ENCODE data around the gene SUCLG2.

SUCLG2 gene

GRCh38 chr3:67495751-67496150 lies 158.7 kb downstream of the SUCLG2 start:
- DNase-seq: no peak

- no peak for DNase-seq
Measured at GRCh38 chr3:67493808-67494207, 160.6 kb downstream of the SUCLG2 start.

GRCh38 chr3:67490658-67491057 lies 163.8 kb downstream of the SUCLG2 start:
- DNase-seq: no peak

- DNase-seq: no peak
Measured at GRCh38 chr3:67489816-67490215, 164.6 kb downstream of the SUCLG2 start.

GRCh38 chr3:67487564-67488114 lies 166.8 kb downstream of the SUCLG2 start:
- DNase-seq: no peak

- no peak for DNase-seq
Measured at GRCh38 chr3:67486883-67487282, 167.5 kb downstream of the SUCLG2 start.

- no peak for DNase-seq
Measured at GRCh38 chr3:67484085-67484484, 170.3 kb downstream of the SUCLG2 start.

GRCh38 chr3:67481126-67481525 lies 173.3 kb downstream of the SUCLG2 start:
- no peak for DNase-seq

GRCh38 chr3:67478423-67478822 lies 176.0 kb downstream of the SUCLG2 start:
- DNase-seq: no peak

- no peak for DNase-seq
Measured at GRCh38 chr3:67474311-67474710, 180.1 kb downstream of the SUCLG2 start.

- no peak for DNase-seq
Measured at GRCh38 chr3:67472674-67473201, 181.7 kb downstream of the SUCLG2 start.

GRCh38 chr3:67470207-67470606 lies 184.2 kb downstream of the SUCLG2 start:
- DNase-seq: no peak

- DNase-seq: no peak
Measured at GRCh38 chr3:67468511-67468910, 185.9 kb downstream of the SUCLG2 start.

- DNase-seq: no peak
Measured at GRCh38 chr3:67463656-67464055, 190.8 kb downstream of the SUCLG2 start.

GRCh38 chr3:67462187-67462586 lies 192.2 kb downstream of the SUCLG2 start:
- no peak for DNase-seq

- no peak for DNase-seq
Measured at GRCh38 chr3:67461667-67462142, 192.7 kb downstream of the SUCLG2 start.

- DNase-seq: no peak
Measured at GRCh38 chr3:67460841-67461510, 193.4 kb downstream of the SUCLG2 start.

- no peak for DNase-seq
Measured at GRCh38 chr3:67459796-67460195, 194.6 kb downstream of the SUCLG2 start.

GRCh38 chr3:67458896-67459530 lies 195.4 kb downstream of the SUCLG2 start:
- no peak for DNase-seq

- DNase-seq: no peak
Measured at GRCh38 chr3:67458408-67458807, 196.0 kb downstream of the SUCLG2 start.

- no peak for DNase-seq
Measured at GRCh38 chr3:67453628-67454027, 200.8 kb downstream of the SUCLG2 start.

GRCh38 chr3:67450153-67450552 lies 204.3 kb downstream of the SUCLG2 start:
- no peak for DNase-seq

- no peak for DNase-seq
Measured at GRCh38 chr3:67447393-67447792, 207.0 kb downstream of the SUCLG2 start.

- no peak for DNase-seq
Measured at GRCh38 chr3:67437789-67438188, 216.6 kb downstream of the SUCLG2 start.
